ENCODE results near the gene RNF215.
"Not testable (repeated sequence)": the region's sequence is repeated elsewhere in the genome, so short reads cannot be mapped to it uniquely, and the experiment has no call there.

The RNF215 gene

GRCh38 chr22:30421695-30422480 lies 34.7 kb upstream of the RNF215 start:
- no peak for DNase-seq (ENCODE audit: low read depth)

- DNase-seq (ENCODE audit: low read depth): no peak
Measured at GRCh38 chr22:30420347-30421125, 33.3 kb upstream of the RNF215 start.

- no peak for DNase-seq (ENCODE audit: low read depth)
Measured at GRCh38 chr22:30416837-30417236, 29.6 kb upstream of the RNF215 start.

DNA sequence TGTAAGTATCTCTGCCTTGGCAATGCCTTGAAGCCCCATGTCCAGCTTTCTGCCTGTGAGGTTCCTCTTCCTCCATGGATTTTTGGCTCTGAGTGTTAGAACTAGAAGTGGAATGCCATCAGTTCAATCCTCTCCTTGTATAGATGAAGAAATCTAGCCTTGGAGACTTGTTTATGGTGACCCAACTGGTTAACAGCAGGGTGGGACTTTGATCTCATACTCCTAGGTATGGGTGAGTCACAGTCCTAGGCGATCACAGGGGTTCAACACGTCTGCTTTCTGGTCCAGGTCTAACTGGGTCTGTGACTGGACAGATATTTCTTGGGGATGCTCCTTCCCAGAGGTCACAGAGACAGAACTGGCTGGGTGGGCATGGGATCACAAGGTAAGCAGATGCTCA lies 29.2 kb upstream of the RNF215 start:
- no peak for DNase-seq (ENCODE audit: low read depth)

DNA sequence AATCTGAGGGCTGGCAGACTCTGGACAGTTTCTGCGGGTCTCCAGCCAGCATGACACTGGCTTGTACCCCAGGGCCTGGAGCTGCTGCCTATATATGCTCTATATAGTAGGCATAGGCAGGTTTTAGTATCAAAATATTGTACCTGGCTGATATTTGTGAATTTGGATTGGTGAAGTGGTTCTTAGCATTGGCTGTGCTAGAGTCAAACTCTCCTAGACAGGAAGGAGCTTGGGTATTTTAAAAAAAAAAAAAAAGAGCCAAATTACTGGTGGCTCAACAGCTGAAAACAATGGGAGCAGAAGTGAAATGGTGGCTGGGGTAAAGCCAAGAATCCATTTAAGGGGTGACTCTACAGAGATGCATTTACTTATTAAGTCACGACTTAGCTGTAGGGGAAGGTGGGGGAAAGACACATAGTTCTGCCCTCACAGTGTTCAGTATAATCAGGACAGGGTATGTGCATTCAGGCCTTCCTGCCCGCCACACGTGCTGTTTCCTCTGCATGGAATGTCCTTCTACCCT lies 27.4 kb upstream of the RNF215 start:
- no peak for DNase-seq (ENCODE audit: low read depth)

GRCh38 chr22:30413745-30414524 lies 26.7 kb upstream of the RNF215 start:
- DNase-seq (ENCODE audit: low read depth): no peak

GRCh38 chr22:30413001-30413400 lies 25.8 kb upstream of the RNF215 start:
- DNase-seq (ENCODE audit: low read depth): no peak

DNA sequence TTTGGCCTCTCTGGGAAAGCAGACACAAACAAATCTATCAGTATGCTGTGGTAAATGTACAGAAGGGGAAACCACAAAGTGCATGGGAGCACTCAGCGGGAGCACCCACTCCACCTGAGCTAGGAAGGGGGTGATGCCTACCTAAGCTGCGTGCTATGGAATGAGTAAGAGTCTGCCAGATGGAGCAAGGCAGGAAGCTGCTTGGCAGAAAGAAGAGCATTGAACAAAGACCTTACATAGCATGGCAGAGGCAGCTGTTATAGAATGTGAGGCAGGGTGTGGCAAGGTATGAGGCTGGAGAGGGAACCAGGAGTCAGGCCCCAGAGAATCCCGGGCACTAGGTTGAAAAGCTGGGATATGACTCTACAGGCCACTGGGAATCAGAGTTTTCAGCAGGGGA lies 24.6 kb upstream of the RNF215 start:
- DNase-seq (ENCODE audit: low read depth): no peak

GRCh38 chr22:30408388-30409102 lies 21.3 kb upstream of the RNF215 start:
- no peak for DNase-seq (ENCODE audit: low read depth)

DNA sequence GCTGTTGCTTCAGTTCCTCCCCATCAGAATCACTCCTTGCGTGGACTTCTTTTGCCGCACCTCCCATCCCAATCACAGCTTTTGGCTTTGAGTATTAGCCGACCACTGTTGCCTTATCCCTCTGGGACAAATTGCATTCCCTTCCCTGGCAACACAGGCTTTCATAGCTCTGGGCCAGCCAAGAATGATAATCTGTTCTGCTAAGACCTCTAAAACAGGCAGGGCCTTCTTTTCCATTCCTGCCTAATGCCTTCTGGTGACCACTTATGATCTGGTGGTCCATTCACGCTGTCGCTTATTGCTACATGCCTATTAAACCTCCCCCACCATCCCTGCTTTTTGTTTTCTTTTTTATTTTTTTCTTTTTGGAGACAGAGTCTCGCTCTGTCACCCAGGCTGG lies 19.2 kb upstream of the RNF215 start:
- DNase-seq (ENCODE audit: low read depth): no peak

- no peak for DNase-seq (ENCODE audit: low read depth)
Measured at GRCh38 chr22:30405731-30406130, 18.5 kb upstream of the RNF215 start.

DNA sequence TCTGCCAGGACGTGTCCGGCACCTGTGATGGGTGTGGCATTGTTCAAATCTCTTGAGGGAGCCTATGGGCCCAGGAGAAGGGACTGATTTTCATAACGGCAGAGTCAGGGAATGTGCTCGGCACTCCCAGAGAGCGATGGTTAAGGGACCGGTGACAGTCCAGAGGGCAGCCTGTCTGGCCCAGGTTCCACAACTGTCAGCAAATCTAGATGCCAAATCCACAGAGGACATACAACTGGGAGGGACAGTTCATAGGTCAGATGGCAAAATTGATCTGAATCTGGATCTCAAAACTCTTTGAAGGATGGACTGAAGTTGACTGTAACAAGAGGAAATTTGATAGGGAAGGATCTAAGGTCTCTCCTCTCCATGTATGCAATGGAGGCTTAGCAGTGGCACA lies 17.1 kb upstream of the RNF215 start:
- no peak for DNase-seq (ENCODE audit: low read depth)

GRCh38 chr22:30402766-30403104 lies 15.5 kb upstream of the RNF215 start:
- not testable (repeated sequence) for DNase-seq (ENCODE audit: low read depth)

GRCh38 chr22:30402028-30402765 lies 15.0 kb upstream of the RNF215 start:
- no peak for DNase-seq (ENCODE audit: low read depth)

- DNase-seq (ENCODE audit: low read depth): not testable (repeated sequence)
Measured at GRCh38 chr22:30401024-30401423, 13.8 kb upstream of the RNF215 start.

GRCh38 chr22:30400159-30400558 lies 12.9 kb upstream of the RNF215 start:
- no peak for DNase-seq (ENCODE audit: low read depth)

DNA sequence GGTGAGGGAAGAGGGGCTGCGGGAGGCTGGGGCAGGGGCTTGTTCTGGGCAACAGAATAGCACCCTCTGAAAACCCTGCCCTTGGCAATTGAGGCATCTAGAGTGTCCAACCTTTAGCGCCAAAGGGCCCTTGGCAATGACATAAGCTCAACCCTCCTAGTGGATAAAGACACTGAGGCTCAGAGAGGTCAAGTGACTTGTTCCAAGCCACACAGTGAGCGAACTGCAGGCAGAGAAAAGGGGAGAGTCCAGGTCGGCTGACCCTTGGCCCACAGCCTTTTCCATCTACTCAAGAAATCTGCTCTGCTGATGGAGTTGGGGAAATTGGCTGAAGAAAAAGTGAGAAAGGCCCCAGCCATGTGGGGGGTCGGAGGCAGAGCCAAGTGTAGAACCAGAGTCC lies 12.5 kb upstream of the RNF215 start:
- DNase-seq (ENCODE audit: low read depth): no peak

- no peak for DNase-seq (ENCODE audit: low read depth)
Measured at GRCh38 chr22:30398685-30399680, 11.8 kb upstream of the RNF215 start.

GRCh38 chr22:30397656-30398635 lies 10.7 kb upstream of the RNF215 start:
- DNase-seq (ENCODE audit: low read depth): no peak

Data from stimulated activated CD8-positive, alpha-beta memory T cell treated with anti-CD3 and anti-CD28 coated beads, Interleukin-15, amount 100 ng/mL, for 24 hours (primary cell).